Activated CD8-positive, alpha-beta memory T cell treated with anti-CD3 and anti-CD28 coated beads for 48 hours (primary cell): ENCODE data around the gene ZNF423.
"Not testable (repeated sequence)": the region's sequence is repeated elsewhere in the genome, so short reads cannot be mapped to it uniquely, and the experiment has no call there.

Source experiments
- DNase-seq, 3 experiments: peaks; one replicate each; pipeline ENCODE4 v3.0.0-alpha.2; 2020; ENCODE audit warnings: low read depth in 2 of 3, low spot score in 2 of 3

Gene ZNF423

DNA sequence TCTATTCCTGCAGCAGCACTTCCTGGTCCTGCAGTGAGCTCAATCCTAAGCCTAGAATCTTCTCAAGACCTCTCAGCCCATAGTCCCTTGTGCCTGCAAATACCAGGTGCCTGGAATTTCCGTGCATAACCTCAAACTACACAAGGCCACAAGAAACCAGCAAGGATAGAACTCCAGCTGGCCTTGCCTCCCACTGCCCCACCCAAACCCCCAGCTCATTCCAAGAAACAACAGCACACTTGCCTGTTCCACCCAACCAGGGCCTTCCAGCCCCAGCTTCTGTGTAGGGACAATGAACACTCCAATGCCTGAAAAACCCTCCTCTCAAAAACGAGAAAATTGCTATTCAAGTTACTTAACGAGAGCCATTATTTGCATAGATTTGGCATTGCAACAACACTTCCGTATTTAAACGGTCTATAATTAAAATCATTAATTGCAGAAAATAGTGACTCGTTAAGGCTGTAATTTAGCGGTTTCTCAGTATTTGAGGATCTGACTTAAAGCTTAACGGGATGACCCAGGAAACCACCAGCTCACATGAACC is 335.3 kb downstream of the ZNF423 start:
- no peak for DNase-seq

DNA sequence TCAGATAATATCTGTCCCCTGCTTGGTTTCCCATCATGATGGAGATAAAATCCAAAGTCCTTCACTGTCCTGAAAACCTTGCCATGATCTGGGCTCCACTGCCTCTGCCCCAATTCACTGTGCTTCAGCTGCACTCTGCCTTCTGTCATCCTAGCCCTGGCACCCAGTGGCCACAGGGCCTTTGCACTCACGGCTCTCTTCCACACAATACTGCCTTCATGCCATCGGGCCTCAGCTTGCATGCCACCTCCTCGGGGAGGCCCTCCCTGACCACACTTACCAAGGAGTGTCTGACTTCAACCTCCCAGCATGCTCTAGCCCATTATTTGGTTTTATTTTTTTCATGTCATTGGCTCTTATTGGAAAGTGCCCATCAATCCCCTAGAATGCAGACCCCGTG is 336.2 kb downstream of the ZNF423 start:
- DNase-seq, result no peak

DNA sequence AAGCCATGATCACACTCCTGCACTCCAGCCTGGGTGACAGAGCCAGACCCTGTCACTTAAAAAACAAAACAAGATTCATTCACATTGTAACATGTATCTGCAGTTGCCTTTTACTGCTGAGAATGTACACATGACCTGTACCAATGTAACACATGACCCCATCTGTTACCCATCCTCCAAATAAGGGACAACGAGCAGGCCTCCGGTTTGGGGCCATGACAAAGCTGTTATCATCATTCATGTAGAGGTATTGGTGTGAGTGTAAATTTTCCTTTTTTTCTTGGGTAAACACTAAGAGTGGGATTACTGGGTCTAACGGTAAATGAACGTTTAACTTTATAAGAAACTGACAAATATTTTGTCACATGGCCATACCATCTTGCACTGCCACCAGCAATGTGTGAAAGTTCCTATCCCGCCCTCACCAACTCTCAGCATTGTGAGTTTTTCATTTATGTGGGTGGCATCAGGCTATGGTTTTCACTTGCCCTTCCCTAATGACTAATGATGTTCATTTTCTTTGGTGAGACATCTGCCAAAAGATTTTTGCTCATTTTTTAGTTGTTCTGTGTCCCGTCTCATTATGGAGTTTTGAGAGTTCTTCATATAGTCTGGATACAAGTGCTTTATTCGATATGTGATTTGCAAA is 336.8 kb downstream of the ZNF423 start:
- no peak for DNase-seq

DNA sequence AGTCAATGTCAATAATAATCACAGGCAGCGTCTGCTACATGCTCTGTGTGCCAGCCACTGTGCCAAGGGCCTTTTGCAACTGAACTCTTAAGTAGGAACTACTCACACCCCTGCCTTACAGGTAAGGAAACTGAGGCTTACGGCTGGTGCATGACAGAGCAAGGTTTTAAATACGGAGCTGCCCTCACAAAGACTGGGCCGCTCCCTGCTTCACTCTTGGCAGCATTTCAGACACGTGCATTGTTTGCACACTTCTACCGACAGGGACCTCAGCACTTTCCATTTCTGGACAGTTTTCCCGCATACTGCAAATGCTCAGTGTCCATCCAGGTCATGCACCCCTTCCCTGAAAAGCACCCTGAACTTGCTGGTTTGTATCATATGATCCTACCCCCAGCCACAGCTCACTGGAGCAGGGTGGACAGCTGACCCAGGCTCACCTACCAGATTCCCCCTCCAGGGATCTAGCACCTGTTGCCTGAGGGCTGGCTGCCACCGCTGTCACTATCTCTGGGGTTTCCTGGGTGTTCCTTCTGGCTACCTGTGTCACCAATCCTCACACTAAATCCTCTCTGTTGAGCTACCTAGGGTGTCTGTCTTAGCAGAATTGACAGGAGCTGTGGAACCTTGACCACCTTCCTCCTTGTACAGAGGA is 339.4 kb downstream of the ZNF423 start:
- no peak for DNase-seq

DNA sequence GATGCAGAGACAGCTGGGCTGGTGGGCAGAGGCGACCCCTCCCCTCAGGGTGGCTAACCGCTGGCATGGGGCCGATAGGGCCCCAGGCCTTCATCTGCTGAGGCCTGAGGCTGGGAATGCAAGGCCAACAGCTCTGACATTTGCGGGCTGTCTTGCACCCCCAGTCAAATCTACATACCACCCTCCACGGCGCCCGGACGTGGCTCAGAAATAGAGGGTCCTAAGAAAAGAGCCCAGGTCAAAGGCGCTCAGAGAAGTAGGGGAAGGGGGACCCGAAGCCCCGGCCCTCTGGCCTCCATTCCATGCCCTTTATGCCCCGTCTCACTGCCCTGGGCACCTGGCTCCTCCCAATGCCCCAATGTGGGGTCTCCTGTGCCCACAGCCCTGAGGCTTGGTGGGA is 340.1 kb downstream of the ZNF423 start:
- DNase-seq, result no peak

DNA sequence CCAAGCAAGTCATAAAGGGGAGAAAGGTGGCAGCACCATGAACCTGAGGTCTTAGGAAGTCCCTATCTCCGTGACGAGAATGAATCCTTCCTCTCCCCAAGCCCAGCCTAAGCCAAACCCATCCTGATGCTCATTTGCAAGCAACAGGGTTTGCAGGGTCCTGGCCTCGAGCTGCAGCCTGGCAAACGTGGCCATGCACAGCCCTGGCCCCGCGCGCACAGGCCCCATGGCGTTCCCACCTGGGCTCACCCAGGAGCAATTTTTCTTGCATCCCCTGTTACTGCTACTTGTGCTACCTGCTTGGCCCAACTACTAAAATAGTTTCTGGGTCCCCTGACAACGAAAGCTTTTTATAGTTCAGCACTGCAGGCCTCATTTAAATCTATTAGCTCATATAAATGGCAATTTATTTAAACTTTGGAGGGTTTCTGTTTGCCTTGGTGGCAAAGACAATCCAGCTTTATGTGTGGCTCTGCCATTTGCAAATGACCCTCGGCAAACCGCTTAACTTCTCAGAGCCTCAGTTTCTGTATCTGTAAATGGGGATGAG is 340.8 kb downstream of the ZNF423 start:
- DNase-seq, result no peak

DNA sequence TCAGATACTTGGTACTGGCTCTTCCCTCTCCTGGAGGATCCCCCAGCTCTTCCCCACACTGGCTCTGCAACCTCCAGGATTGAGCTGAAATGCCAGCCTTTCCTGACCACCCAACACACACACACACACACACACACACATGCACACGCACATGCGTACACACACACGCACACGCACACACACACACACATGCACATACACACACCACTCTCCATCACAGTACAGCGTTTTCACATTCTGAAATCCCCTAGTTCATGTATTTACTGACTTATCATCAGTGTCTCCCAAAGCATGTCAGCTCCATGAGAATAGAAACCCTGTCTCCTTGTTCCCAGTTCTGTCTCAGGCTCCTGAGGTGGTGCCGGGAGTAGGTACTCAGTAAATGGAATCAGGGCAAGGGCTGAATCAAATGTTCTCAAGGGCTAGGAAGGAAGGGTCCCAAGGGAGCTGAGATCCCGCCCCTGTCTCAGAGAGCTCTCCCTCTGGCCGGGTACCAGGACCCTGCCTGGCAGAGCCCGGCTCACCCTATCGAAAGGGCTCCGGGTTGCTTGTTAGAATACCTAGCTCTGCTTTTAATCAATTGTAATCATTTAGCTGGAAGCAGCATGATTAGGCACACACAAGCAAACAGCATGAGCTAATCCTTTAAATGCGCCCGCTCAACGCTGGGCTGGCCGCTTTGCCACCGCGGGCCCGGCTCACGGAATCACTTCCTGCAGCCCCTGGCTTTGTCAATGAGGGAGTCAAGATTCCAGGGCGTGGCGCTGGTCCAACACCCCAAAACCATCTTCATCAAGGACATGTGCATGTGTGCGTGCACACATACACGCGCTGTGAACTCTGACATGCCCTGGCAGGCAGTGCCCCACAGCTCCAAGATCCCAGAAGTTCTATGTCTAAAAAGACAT is 341.6 kb downstream of the ZNF423 start:
- no peak for DNase-seq

DNA sequence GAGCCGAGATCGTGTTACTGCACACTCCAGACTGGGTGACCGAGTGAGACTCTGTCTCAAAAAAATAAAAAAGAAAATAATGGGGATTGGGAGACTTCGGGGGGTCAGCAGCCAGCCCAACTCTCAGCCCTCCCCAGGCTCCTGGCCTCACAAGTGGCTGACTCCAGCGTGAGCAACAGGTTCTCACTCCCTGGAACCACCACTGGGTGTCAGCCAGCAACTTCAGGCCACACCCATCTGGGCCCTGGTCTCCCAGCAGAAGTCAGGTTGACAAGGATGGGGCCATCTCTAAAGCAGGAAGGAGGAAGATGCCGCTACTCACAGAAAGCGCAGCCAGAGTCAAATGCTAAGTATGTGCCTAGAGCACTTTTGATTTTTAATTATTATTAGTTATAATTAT is 342.9 kb downstream of the ZNF423 start:
- no peak for DNase-seq

DNA sequence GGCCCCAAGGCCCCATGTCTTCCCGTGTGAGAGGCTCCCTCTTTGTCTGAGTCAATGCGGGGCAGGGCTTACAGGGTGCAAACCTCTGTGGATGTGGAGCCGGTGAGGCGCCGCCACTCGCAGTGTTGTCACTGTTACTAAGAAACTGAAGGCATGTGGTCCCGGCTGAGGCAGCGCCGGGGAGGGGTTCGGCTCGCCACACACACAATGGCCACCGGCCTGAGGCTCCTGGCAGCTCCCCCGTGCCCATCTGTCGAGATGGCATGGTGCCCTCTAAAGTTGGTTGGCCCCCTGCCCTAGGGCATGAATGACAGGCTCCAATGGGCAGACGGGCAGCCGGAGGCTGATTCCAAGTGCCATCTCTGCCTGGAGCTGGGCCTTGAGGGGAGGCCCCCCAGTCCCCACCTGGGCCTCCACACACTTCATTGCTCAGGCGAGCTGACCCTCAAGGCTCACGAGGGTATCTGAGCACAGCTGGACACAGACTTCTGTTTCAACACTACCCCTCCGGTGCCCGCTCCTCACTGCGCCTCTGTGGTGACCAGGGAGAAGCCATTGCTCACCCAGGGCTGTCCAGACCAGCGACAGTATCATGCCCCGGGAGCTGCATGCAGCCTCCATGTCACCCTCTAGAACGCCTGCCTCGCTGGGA is 345.1 kb downstream of the ZNF423 start:
- DNase-seq, result no peak

DNA sequence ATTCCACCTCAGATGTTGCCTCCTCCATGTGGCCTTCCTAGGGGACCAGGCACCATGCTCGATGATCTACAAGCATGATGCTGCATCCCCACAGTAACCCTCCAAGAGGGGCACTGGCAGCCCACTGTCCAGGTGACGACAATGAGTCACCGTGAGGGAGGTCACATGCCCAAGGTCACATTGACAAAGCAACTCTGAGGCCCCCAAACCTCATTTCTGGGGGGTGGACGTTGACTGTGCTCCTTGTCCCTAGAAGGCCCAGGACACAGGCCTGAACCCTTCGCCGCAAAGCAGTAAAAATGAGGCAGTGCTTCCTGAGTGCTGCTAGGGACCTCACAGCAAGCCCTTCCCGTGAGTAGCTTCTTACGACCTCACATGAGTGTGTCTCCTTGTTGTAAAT is 345.8 kb downstream of the ZNF423 start:
- no peak for DNase-seq

DNA sequence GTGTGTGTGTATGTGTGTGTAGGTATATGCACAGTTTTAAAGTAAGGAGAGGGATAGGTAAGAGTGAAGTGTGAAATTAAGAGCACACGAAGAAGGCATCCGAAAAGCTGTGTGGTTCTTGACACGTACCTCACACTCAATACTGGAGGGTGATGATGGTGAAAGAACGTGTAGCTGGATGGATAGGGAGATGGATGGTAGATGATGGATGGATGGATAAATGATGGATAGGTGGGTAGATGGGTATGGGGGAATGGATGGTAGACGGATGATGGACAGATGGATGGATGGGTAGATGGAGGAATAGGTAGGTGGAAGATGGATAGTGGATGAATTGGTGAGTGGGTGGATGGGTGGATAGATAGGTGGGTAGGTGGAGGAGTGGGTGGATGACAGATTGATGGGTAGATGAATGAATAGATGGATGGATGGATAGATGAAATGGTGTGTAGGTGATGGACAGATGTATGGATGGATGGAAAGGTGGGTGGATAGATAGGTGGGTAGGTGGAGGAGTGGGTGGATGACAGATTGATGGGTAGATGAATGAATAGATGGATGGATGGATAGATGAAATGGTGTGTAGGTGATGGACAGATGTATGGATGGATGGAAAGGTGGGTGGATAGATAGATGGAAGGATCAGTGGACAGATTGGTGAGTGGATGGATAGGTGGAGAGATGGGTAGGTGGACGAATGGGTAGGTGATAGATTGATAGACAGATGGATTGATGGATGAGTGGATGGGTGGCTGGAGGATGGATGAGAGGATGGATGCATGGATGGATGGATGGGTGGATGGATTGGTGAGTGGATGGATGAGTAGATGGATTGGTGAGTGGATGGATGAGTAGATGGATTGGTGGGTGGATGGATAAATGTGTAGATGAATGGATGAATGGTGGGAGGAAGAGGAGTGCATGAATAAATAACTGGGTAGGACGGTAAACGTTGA is 349.6 kb downstream of the ZNF423 start:
- not testable (repeated sequence) for DNase-seq

DNA sequence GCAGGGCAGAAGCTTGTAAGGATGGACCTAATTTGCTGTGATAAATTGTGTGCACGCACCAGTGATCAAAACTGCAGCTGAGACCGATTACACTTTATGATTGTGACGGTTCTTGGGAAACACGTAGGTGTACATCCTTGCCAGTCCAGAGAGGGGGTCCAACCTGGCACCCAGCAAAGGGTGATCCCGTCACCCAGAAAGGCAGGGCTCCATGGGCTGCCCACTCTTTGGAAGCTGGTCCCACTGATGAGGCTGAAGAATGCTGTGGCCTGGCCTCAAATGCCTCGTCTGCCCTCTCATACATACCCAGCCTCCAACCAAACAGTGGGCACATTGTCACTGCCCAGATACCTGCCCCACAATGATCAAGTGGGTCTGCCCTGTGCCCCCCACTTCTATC is 350.4 kb downstream of the ZNF423 start:
- DNase-seq, result no peak

DNA sequence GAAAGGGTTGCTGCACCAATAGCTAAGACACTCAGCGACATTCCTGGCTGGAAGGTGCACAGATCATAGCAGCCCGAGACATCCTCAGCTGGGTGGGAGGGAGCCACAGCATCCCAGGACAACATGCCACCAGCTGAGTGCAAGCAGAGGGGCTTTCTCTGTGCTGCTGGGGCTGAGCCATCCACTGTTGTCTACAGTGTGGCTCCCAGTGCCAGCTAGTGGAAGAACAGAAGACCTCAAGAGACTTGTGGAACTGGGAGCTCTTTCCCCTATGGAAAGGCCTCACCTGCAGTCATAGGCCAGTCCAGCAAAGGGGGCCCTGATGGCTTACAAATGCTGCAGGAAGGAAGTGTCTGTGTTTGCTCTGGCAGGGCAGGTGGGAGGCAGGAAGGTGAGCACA is 351.3 kb downstream of the ZNF423 start:
- DNase-seq, result no peak

DNA sequence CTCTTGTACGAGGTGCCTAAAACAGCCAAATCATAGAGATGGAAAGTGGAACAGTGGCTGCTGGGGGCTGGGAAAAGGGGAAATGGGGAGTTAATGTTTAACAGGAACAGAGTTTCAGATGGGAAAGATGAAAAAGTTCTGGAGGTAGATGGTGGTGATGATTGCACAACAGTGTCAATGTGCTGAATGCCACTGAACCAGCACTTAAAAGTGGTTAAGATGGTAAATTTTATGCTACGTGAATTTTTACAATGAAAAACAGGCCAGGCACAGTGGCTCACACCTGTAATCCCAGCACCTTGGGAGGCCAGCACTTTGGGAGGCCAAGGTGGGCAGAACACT is 351.9 kb downstream of the ZNF423 start:
- DNase-seq, result no peak

DNA sequence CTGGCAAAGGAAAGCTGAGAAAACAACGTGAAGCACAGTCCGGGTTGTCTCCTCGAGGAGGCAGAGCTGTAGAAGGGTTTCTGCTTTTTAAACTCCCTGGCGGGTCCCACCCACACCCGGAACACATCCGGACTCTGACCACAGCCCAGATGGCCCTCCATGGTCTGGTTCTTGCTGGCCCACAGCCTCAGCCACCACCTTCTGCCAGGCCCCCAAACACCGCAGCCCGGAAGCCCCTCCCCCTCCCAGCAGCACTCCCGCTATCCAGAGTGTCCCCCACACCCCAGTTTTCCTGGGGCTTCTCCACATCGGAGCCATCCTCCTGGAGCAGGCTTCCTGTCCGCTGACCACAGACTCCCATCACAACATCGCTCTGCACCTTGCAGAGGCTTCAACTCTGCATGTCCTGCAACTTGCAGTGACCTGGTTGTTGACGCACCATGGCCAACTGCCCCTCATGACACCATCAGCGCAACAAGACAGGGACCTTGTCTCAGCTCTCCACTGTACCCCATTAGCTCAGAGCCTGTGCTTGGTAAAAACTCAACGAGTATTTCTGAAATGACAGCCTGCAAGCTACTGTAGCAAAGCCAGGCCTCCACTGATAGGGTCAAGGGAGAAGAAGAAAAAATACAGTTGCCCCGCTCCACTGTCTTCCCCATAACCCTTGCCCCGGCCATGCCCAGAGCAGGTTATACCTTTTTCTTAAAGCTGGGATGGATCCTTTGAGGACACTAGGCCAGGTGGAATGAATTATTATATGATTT is 352.5 kb downstream of the ZNF423 start:
- no peak for DNase-seq

DNA sequence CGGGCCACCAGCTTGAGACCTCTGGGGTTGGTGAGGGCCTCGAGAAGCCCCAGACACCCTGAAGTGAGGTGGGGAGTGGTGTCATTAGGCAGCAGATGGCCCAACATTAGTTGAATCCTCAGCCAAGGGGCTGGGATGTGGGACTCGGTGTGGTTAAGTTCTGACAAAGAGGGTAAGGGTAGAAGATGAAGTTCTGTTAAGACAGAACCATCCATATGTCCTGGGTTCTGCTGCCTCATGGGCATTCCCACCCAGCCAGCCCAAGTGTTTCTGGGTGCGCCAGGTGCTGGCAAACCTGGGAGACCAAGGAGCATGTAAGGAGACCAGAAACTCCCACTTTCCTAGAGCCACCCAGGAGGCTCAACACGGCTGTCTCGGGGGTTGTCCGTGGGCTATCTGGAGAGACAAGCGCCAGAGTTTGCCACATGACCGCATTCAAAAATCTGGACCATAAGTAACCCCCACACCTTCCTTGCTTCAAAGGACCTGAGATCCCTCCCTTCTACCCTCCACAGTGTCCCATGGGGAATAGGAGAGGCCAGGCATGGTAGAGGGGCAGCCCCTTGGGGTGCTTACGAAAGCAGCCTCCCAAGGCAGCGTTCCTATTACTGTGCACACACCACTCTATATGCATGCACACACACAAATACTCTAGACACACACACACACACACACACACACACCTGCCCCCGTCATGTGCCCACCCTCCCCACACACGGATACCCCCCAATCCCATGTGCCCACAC is 353.6 kb downstream of the ZNF423 start:
- DNase-seq, result no peak

DNA sequence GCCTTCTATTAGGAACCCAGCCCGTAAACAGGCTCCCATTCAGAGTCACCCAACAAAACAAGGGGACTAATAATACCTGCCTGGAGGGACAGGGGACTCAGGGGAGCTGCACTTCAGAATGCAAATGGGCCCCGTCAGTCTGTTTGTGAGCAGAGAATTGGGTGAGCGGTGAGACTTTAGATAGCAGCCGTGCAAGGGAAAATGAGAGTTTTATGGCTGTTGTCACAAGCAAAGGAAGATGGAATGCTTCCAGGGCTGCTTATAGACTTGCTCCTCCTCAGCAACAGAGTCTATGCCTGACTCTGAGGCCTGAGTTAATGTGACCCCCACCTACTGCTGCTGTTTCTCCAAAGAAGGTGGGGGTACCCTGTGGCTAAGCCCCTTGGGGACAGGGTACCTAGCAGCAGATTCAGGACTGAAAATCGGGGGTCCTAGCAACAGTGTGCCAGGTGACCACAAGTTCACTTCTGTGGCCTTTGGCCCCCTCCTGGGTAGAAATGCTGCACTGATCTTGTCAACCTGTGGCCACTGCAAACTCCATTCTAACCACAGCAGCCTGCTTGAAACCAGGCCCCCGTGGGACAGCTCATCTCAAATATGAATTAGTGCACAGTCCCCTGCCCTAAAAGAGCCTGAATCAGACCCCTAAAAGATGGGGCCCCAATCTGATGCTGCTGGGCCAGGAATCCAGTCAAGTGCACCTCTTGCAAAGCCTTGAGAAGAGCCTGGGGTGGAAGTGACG is 355.9 kb downstream of the ZNF423 start:
- no peak for DNase-seq

DNA sequence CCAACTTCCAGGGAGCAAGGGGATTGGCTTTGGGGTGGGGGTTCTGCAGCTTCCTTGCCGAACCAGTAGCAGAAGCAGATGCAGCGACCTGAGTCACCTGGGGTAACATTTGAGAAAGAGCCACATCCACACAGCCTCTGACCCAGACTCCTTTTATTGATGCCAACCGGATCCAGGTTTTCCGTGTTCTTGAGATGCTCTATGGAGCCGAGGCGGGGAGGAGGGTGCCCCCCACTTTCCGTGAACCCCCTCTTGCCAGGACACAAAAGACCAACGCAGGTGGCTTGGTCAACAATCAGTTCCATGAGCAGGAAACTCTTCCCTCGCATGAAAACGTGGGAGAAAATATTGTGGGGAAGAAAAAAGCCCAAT is 356.5 kb downstream of the ZNF423 start:
- DNase-seq, result no peak
